ENCODE results near the gene PBX4.
A peak's percentile ranks its signal among the peaks of the same experiment; 100 is the strongest.
"Not testable (repeated sequence)": the region's sequence is repeated elsewhere in the genome, so short reads cannot be mapped to it uniquely, and the experiment has no call there.

Gene PBX4

DNA sequence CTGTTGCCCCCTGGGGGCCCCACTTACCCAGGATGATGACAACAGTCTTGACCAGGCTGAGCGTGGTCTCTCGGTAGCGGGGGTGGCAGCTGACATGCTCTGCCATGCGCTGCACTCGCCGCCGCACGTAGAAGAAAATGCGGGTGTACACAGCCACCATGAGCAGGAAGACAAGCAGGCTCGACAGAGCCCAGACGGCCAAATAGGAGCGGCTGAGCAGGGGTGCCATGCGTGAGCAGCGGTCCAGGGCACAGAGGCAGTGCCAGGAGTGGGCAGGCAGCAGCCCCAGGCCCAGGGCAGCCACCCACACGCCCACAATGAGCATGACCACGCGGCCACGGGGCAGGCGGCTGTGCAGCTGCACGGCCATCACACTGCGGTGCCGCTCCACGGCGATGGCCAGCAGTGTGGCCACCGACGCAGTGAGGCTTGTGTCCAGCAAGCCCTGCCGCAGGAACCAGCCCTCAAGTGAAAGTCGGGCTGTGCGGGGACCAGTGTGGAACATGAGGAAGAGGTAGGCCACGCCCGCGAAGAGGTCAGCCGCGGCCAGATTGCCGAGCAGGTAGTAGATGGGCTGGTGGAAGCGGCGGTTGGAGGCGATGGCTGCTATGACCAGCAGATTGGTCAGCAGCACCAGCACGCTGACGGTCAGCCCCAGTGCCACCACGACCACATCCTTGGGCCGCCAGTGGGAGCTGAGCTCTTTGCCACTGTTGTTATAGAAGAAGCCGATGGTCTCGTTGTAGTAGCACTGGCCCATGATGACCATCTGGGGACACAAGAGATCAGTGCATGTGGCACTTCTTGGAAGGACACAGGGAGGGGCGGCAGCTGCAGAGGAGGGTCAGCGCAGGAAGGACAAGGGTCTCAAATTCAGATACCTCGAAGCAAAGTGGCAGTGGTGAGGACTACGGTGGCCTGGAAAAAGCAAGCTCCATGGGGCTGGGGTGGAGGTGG lies 8.3 kb upstream of the PBX4 start:
- no peak for DNase-seq (ENCODE audit: low read depth in 2 of 2)

DNA sequence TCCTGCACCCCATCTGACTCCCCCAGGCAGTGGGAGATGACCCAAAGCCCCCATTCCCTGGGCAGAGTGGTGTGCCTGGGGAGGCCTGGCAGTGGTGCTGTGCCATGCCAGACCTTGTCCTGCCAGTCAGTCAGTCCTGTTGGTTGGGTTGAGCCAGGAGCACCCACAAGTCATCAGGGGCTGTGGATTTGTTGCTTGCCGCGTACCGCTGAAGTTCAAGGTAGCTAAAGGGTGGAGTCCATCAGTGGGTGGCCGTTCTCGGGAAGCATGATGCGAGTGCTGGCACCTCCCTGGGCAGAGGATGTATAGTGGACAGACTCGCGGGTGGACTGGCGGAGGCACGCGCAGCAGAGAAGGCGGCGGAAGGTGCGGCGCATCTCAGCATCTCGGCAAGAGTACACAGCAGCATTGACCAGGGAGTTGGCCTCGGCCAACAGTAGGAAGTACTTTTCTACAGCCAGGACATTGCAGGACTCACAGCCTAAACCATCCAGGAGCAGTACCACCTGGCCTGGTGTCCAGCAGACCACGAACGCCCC lies 5.6 kb upstream of the PBX4 start:
- DNase-seq (ENCODE audit: low read depth in 2 of 2), result no peak

DNA sequence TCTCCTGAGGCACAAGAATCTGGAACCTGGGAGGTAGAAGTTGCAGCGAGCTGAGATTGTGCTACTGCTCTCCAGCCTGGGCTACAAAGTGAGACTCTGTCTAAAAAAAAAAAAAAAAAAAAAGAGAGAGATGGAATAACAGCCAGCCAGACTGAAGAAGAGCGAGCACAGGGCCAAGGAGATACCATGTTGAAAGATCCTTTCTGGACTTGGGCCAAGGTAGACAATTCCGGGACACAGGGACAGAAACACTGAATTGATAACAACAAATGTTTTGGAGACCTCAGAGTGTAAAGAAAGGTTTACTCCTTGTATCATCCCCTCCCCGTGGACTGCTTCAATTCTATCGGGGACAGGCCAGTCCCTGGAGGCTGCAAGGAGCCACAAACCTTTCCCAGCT lies 4.9 kb upstream of the PBX4 start:
- no peak for DNase-seq (ENCODE audit: low read depth in 2 of 2)

DNA sequence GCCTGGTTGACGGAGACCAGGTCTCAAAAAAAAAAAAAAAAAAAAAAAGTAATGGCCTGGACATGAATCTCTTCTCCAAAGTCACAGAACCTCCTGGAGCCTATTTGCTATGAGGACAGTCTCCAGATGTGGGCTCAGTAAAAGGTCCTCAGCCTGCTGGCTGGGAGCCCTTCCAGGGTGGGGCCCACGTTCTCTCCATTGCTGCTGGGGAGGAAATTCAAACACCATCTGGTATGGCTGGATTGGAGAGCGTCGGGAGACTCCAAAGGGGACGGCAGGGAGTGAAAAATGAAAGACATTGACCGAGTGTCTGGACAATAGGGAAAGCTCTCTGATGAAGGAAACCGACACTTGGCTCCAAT lies 1.3 kb upstream of the PBX4 start:
- no peak for DNase-seq (ENCODE audit: low read depth in 2 of 2)

DNA sequence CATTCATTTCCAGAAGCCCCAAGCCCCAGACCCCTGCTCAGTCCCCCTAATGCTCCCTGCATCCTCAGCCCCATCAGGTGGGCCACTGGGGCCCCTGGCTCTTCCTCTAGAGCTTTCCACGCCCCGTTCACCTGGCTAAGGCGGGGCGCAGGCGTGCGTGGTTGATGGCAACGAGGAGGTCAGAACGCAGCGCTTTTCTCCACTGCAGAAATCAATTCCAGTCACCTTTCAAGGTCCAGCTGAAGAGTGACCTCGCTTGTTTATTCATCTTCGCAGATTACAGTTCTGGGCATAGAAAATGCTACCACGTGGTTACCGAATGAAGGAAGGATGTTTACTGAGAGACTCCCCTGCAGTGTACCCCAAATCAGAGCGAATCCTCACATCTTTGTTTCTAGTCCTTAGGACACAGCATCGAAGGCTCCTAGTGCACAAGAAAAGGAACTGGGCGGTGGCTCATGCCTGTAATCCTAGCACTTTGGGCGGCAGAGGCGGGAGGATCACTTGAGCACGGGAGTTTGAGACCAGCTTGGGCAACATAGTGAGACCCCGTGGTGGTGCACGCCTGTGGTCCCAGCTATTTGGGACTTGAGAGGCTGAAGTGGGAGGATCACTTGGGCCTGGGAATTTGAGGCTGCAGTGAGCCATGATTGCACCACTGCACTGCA lies 828 bp upstream of the PBX4 start:
- no peak for DNase-seq (ENCODE audit: low read depth in 2 of 2)

DNA sequence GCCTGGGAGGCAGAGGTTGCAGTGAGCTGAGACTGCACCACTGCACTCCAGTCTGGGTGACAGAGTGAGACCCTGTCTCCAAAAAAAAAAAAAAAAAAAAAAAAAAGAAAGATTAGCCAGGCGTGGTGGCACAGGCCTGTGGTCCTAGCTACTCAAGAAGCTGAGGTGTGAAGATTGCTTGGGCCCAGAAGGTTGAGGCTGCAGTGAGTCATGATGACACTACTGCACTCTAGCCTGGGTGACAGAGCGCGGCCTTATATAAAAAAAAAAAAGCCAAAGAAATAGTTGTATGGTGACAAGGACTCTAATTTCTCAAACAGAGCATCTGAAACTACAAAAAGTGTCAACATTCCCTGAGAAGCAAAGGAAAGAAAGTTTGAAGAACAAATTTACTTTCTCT lies 3.4 kb downstream of the PBX4 start:
- no peak for DNase-seq (ENCODE audit: low read depth in 2 of 2)

DNA sequence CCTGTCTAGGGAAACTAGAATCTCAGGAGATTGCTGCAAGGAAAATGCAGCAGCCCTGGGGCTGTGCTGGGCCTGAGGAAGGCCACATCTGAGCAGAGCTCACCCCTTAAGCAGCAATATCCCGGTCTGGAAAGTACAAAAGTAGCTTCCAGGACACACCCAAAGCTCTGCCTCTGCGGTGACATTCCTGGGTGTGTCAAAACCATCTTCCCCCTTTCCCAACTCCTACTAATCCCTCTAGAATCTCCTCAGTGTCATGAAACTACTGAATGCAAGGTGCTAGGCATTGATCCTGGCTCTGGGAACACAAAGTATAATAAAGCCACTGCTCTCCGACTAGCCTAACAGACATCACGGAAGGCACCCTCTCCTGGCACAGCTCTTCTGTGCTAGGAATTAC lies 5.0 kb downstream of the PBX4 start:
- no peak for DNase-seq (ENCODE audit: low read depth in 2 of 2)

DNA sequence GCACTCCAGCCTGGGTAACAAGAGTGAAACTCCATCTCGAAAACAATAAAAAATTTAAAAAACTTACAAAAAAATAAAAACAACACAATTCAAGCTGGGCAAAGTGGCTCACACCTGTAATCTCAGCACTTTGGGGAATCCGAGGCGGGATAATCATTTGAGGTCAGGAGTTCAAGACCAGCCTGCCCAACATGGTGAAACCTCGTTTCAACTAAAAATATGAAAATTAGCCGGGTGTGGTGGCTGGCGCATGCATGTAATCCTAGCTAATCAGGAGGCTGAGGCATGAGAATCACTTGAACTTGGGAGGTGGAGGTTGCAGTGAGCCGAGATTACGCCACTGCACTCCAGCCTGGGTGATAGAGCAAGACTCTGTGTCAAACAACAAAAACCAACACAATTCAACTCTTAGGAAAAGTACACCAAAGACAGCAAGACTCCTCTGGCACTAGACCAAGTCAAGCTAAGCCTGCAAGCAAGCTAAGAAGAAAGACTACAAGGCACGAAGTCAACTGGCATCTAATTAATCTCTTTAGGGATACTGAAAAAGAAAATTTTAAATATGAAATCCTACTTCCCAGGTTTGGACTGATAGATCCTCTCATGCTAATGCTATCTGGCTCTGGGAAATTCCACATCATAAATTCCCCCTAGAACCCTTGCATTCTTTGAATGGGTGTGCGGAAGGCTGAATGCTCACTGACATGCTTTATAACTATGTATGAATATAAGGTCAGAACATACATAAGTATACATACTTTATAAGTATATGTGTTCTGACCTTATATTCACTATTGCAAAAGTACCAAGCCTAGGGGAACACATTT lies 7.9 kb downstream of the PBX4 start:
- no peak for DNase-seq (ENCODE audit: low read depth in 2 of 2)

DNA sequence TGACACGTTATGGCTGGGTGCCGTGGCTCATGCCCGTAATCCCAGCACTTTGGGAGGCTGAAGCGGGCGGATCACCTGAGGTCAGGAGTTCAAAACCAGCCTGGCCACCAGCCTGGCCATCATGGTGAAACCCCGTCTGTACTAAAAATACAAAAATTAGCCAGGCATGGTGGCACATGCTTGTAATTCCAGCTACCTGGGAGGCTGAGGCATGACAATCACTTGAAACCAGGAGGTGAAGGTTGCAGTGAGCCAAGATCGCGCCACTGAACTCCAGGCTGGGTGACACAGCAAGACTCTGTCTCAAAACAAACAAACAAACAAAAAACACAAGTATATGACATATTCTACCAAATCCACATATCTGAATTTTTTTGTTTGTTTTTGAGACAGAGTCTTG lies 11.8 kb downstream of the PBX4 start:
- DNase-seq (ENCODE audit: low read depth in 2 of 2), result not testable (repeated sequence)

DNA sequence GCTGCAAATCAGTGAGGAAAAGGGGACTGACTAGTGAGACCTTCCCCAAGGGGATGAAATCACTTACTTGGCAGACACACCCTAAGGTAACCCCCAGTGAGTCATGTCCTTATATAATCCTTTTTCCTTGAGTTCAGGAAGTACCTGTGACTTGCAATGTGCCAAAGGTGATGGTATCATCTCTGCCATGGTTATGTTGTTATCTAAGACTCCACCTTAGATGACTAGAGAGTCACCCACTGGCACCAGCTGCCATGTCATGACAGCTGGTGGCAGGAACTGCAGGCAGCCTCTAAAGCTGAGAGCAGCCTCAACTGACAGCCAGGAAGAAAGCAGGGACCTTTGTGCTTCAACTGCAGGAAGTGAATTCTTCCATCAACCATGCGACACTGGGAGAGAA lies 12.5 kb downstream of the PBX4 start:
- DNase-seq (ENCODE audit: low read depth in 2 of 2), result no peak

DNA sequence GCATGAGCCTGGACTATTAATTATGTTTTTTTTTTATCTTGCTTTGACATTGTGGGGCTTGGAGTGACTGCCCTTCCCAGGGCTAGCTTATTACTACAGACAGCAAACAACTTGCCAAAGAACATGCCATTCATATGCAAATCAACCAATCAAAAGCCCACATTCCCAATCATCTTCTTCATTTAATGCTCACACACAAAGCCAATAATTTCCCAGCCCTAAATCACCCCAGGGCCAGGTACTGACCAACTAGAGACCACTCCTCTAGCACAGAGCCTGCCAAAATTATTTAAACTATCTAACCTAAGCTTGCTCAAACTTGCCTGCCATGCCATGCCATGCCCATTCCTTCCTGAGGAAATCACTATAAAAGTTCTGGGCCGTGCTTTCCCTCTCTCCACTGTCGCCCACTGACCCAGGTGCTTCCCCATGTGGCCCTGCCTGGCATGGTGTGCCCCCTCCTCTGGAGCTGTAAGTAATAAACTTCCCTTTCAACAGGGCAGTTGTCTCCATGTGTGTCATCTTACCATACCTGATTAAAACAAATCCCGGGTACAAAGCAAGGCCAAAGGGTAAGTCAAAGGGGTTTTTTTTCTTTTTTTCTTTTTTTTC lies 15.7 kb downstream of the PBX4 start:
- DNase-seq (ENCODE audit: low read depth in 2 of 2), result no peak

DNA sequence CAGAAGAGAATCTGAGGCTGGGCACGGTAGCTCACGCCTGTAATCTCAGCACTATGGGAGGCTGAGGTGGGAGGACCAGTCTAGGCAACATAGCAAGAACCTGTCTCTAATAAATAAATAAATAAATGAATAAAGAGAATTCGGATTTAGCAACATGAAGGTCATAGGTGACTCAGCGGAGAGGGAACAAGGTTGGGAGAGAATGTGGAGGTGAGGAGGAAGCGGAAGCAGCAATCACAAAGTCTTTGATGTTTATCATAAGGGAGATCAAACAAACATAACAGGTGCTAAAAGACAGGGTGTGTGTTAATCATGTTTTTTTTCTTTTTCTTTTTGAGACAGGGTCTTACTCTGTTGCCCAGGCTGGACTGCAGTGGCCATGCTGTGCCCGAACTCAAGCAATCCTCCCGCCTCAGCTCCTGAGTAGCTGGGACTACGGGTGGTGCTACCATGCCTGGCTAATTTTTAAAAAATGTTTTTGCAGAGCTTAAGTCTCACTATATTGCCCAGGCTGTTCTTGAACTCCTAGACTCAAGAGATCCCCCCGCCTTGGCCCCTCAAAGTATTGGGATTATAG lies 16.3 kb downstream of the PBX4 start:
- no peak for DNase-seq (ENCODE audit: low read depth in 2 of 2)

DNA sequence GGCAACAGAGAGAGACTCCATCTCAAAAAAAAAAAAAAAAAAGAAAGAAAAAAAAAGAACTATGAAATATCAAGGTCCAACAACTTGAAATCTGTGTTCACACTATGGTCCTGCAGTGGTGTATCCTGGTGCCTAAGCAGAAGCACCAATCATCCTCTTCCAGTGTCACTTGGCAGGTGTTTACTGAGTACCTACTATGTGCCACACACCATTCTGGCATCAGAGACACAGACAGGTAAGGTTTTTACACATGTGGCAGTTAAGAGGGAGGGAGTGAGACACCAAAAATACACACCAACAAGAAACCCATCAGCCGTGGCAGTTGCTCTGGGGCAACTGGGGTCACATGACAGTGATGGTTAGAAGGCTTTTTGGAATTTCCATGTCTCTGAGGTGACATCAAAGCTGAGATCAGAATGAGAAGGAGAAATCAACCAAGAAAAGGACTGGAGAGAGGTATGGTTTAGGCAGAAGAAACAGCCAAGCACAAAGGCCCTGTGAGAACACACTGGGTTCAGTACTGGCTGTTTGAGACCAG lies 17.6 kb downstream of the PBX4 start:
- DNase-seq (ENCODE audit: low read depth in 2 of 2), result no peak

DNA sequence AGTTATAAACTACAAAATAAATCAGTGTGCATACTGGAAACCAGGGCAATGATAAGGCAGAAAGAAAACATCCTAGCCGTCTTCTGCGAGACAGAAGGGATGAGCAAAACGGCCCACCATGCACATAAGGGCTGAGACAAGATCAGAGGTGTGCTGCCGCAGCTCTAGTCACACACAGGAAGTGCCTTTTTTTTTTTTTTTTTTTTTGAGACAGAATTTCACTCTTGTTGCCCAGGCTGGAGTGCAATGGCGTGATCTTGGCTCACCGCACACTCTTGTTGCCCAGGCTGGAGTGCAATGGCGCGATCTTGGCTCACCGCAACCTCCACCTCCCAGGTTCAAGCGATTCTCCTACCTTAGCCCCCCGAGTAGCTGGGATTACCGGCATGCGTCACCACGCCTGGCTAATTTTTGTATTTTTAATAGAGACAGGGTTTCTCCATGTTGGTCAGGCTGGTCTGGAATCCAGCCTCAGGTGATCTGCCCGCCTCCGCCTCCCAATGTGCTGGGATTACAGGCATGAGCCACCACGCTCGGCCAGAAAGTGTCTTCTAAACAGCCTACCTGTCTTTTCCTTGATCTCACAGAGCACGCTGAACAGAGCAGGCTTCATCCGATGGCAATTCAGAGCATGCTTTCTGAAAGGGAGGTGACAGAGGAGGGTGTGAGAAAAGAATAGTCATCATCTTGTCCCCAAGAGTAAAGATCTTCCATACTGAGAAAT lies 19.6 kb downstream of the PBX4 start:
- DNase-seq (ENCODE audit: low read depth in 2 of 2), result not testable (repeated sequence)

DNA sequence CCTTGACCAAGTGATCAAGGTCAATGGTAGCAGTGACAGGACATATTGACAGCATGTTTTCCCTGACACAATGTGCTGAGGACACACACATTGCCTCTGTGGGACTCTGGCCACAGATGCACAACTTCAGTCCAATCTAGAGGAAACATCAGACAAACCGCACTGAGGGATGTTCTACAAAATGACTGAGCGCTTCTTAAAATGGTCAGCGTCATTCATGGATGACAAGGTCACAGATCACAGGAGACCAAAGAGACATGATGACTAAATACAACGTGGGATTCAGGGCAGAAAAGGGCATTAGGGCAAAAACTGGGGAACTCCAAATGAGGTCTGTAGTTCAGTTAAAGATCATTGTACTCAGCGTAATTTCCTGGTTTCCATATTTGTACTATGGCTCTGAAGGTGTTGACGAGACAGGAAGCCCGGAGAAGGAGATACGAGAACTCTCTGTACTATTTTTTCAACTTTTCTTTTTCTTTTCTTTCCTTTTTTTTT lies 20.6 kb downstream of the PBX4 start:
- DNase-seq (ENCODE audit: low read depth in 2 of 2), result no peak

DNA sequence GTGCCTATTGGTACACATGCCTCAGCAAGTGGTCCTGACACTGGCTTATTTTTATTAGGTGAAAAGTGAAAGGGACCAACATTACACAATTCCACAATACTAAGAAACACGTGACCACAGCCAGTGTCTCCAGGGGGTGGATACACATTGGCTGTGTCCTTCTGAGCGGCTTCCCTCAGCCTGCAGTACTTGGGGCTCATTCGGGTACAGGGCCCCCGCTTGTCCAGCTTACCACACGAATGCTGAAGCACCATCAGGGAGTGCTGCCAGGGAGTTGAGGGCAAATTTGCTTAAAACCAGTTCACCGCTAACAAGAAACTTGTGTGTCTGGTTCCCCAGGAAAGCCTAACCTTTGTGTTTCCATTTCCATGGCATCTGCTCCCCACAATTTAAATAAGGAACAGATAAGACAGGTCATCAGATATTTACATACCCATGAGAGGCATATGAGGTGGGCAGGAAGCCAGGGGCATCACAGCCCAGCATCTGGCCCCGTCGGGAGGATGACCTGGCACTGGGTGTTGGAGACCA lies 23.3 kb downstream of the PBX4 start:
- DNase-seq (ENCODE audit: low read depth in 2 of 2), result no peak

DNA sequence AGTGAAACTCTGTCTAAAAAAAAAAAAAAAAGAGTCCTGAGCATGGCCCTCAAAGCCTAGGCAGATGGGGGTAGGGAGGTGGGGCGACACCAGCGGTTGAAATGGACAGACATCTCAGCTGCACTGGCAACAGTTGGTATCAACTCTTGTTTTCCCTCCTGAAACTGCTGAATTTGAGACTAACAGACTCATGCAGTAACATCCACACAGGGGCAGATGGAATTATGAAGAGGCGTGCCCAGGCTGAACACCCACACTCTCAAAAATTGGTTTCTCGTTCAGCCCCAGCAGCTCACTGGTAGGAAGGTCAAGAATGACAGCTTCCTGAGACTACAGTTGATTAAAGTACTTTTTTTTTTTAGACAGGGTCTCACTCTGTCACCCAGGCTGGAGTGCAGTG lies 24.1 kb downstream of the PBX4 start:
- DNase-seq (ENCODE audit: low read depth in 2 of 2), result no peak

DNA sequence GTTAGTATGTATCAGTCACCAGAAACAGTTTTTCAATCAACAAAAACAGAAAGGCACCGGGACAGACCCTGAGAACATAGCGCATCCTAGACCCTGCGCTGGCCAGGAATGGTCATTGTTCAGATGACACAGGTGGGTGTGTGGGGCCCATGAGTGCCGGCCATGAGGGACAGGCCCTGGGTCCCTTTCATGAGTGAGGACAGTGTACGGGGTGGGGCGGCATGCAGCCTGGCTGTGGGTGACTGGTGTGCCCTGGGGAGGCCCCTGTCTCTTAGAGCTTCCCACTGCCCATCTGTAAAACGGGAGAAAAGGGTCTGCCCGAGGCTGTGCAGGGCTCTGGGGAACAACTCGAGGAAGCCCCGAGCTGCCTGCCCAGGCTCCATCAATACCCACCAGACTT lies 25.8 kb downstream of the PBX4 start:
- DNase-seq (ENCODE audit: low read depth in 2 of 2), result no peak

DNA sequence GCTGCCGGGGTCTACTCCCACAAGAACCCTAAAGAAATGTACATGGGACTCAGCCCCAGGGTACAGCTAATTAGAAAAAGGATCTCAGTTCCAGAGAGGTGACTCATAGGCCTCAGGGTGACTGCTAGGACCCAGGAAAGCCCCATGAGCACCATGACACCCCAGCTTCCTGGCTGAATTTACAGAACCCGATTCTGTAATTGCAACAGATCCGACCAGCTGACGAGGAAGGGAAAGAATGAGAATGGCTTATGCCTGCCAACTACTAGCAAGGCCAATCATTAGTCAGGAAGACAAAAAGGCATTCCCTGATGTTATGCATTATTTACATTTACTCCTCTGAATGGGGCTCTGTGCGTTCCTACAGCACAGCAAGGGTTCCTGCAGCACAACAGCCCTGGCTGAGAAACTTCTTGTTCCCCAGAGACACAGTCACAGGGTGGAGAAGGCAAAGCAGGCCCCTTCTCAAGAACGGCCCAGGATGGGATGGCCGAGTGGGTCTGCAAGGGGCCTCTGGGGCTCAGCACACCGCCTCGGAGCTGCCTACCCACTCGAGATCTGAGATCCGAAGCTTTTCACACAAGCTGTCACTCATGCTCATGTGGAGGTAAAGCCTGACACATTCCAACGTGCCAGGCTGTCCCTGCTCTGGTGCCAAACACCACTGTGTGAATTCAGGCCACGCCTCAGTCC lies 27.2 kb downstream of the PBX4 start:
- DNase-seq (ENCODE audit: low read depth in 2 of 2), result peak; percentile 93 to 94

All from fibroblast of skin of left quadriceps (primary cell).